Erythroblast (primary cell): ENCODE results near the gene DSP.

ENCODE experiments used
- GATA1 ChIP-seq: IDR thresholded peaks from 2 replicates; pipeline ENCODE4 v1.6.1; 2011; ENCODE audit warnings: low read depth, mild to moderate bottlenecking, control low read depth, low read length, moderate library complexity
- POLR2A ChIP-seq: IDR thresholded peaks from 2 replicates; pipeline ENCODE4 v1.6.1; 2011; ENCODE audit warnings: mild to moderate bottlenecking, low read length

DNA sequence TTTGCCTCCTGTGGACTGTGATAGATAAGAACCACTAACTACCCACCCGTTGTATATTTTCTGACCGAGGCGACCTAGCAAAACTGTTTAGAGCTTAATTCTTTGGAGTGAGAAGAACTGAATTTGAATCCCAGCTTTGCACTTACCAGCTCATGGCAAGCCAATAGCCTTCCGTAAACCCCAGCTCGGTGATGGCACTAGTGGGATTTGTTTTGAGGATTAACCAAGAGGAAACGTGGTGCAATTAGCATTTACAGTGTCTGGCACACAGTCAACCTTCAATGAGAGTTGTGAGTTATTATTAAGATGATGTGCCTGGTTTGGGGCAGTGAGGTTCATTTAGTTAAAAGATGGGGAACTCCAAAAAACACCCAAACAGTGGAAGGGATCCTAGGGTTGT lies 12.3 kb upstream of the DSP start:
- TF ChIP-seq POLR2A (no peak), GATA1 (no peak)
